HFFc6 (cell line): ENCODE results near the gene AQP7. TPM values are rescaled to one million over a fixed set of nuclear protein-coding genes. Genes with fewer than 3 reads are reported as not detected.
"Not testable (repeated sequence)": the region's sequence is repeated elsewhere in the genome, so short reads cannot be mapped to it uniquely, and the experiment has no call there.

Source experiments
- DNase-seq: peaks from one replicate; pipeline ENCODE4 v3.0.0-alpha.2; 2018
- H3K27ac Mint-ChIP-seq: 2 replicates; pipeline ENCODE4 v1.8.0; 2020; ENCODE audit warnings: mild to moderate bottlenecking, mixed read lengths
- H3K27me3 Mint-ChIP-seq: 2 replicates; pipeline ENCODE4 v1.8.0; 2021; ENCODE audit warnings: mild to moderate bottlenecking, moderate library complexity, mixed read lengths; ENCODE audit not compliant: insufficient read depth
- H3K36me3 Mint-ChIP-seq: 2 replicates; pipeline ENCODE4 v1.8.0; 2021; ENCODE audit warnings: low read depth, mixed read lengths
- H3K4me1 Mint-ChIP-seq: 2 replicates; pipeline ENCODE4 v1.8.0; 2020; ENCODE audit warnings: low read depth, mixed read lengths
- H3K4me3 Mint-ChIP-seq: 2 replicates; pipeline ENCODE4 v1.8.0; 2020; ENCODE audit warnings: mild to moderate bottlenecking, moderate library complexity, mixed read lengths
- H3K9me3 Mint-ChIP-seq: 2 replicates; pipeline ENCODE4 v1.8.0; 2020; ENCODE audit warnings: mild to moderate bottlenecking, mixed read lengths
- total RNA-seq, 6 experiments: library from RNA; stranded (reverse); fragmentation: NEBNext Ultra II Directional; extraction: Animal tissue kit (Norgen Biotek cat#: 25700); gene quantifications; 2 replicates in 1 of 6; 3 replicates in 5 of 6; pipeline ENCODE4 v1.2.3, GENCODE V29; 2021
- TF ChIP-seq, protein P1 (sequence below): fragments of 200-600 bp; sonication (generic); IDR thresholded peaks from 2 replicates; pipeline ENCODE4 v1.5.0; 2021; ENCODE audit warnings: antibody characterized with exemption, mild to moderate bottlenecking

AQP7 gene
- total RNA-seq, 6 experiments from 2014 or later, result not detected

DNA sequence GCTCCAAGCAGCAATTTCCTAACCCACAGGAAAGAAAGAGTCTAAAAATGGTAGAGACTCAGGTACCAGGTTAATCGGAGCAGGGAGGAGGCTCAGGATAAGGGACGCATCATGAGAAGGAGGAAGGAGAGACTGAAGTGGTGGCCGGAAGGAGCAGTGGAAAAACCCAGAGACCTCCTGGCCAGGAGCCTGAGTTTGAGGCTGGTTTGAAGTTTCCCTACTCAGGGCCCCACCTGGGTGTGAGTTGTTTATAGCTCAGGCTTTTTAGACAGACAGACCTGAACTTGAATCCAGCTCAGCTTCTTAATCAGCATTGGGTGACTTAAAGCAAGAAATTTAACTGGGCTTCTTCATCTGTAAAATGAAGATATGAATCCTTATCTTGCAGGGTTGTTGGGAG is 11.9 kb upstream of the AQP7 start:
- H3K4me3 Mint-ChIP-seq, result no peak overlapping the region
- H3K9me3 Mint-ChIP-seq, result no peaks in the 10 kb centered on the region
- no peaks in the 10 kb centered on the region for H3K36me3 Mint-ChIP-seq
- peaks cover 11% of the 10 kb centered on the region for H3K27me3 Mint-ChIP-seq
- H3K27ac Mint-ChIP-seq, result no peak overlapping the region
- no peak for DNase-seq
- peaks cover 8% of the 10 kb centered on the region for H3K4me1 Mint-ChIP-seq
- TF ChIP-seq, protein P1, sequence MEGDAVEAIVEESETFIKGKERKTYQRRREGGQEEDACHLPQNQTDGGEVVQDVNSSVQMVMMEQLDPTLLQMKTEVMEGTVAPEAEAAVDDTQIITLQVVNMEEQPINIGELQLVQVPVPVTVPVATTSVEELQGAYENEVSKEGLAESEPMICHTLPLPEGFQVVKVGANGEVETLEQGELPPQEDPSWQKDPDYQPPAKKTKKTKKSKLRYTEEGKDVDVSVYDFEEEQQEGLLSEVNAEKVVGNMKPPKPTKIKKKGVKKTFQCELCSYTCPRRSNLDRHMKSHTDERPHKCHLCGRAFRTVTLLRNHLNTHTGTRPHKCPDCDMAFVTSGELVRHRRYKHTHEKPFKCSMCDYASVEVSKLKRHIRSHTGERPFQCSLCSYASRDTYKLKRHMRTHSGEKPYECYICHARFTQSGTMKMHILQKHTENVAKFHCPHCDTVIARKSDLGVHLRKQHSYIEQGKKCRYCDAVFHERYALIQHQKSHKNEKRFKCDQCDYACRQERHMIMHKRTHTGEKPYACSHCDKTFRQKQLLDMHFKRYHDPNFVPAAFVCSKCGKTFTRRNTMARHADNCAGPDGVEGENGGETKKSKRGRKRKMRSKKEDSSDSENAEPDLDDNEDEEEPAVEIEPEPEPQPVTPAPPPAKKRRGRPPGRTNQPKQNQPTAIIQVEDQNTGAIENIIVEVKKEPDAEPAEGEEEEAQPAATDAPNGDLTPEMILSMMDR, result no peak

DNA sequence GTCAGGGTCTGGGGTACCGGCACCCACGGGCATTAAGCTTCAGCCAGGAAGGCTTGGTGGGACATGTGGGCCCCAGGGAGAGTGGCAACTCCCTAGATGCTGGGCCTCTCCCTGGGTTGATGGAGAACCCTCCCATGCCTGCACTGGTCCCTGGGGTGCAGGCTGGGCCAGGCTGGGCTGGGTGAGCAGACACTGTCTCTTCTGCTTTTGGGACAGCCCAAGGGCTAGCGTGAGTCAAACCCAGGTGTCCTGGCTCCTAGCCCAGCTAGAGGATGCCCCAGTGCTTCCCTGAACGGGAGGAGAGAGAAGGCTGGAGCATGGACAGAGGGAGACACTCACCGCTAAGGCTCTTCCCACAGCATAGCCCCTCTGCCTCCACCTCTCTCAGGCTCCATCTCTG is 5.7 kb upstream of the AQP7 start:
- no peak overlapping the region for H3K27ac Mint-ChIP-seq
- no peaks in the 10 kb centered on the region for H3K9me3 Mint-ChIP-seq
- TF ChIP-seq, protein P1, result no peak
- no peaks in the 10 kb centered on the region for H3K36me3 Mint-ChIP-seq
- DNase-seq, result no peak
- no peaks in the 10 kb centered on the region for H3K4me1 Mint-ChIP-seq
- peaks cover 28% of the 10 kb centered on the region for H3K27me3 Mint-ChIP-seq
- no peak overlapping the region for H3K4me3 Mint-ChIP-seq

DNA sequence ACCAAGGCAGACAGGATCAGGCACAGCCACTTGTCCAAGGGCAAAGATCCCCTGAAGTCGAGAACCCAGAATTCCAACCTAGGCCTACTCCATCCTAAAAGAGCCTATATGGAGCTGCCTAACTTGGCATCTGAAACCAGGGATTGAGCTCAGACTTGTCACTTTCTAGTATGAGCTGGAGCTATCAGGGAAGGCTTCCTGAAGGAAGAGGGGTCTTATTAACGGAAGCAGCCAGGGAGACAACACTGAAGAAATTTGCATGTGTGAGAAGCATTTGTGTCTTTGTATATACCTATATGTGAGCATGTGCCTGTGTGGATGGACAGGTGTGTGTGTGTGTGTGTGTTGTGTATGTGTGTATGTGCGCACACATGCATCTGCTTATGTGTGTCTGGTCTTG is 4.7 kb upstream of the AQP7 start:
- H3K9me3 Mint-ChIP-seq, result no peaks in the 10 kb centered on the region

DNA sequence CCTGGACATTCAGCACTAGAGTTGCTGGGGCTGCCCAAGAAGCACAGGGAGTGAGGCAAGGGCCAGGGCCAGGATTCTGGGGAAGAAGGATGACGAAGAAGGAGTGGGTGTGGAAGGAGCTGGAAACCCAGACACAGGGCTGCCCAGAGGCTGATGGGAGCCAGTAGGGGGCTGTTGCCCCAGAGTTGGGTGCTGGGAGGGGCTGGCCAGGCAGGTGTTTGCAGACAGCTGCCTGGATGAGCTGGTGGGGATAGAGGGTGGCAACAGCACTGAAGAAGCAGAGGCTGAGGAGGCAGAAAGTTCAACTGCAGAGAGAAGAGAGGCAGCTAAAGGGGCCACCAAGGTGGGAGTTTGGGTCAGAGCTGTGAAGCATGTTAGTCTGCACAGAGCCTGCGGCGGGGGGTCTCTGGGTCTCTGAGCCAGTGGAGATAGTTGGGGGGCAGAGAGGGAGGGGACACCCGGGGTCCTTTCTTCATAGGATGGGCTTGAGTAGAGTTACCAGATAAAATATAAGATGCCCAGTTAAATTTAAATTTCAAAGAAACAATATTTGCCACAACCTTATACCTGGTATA is 2.5 kb upstream of the AQP7 start:
- Mint-ChIP-seq H3K36me3 (no peaks in the 10 kb centered on the region), H3K27ac (no peak overlapping the region), H3K4me1 (no peaks in the 10 kb centered on the region), H3K9me3 (no peaks in the 10 kb centered on the region), H3K4me3 (no peak overlapping the region), H3K27me3 (peaks cover 37% of the 10 kb centered on the region)
- no peak for DNase-seq
- TF ChIP-seq, protein P1, result no peak

More for the DNA sequence above, 4.7 kb upstream of the AQP7 start:
- Mint-ChIP-seq H3K36me3 (no peaks in the 10 kb centered on the region), H3K4me3 (no peak overlapping the region), H3K4me1 (no peaks in the 10 kb centered on the region), H3K27me3 (peaks cover 34% of the 10 kb centered on the region), H3K27ac (no peak overlapping the region)
- no peak for DNase-seq
- TF ChIP-seq, protein P1, result no peak

DNA sequence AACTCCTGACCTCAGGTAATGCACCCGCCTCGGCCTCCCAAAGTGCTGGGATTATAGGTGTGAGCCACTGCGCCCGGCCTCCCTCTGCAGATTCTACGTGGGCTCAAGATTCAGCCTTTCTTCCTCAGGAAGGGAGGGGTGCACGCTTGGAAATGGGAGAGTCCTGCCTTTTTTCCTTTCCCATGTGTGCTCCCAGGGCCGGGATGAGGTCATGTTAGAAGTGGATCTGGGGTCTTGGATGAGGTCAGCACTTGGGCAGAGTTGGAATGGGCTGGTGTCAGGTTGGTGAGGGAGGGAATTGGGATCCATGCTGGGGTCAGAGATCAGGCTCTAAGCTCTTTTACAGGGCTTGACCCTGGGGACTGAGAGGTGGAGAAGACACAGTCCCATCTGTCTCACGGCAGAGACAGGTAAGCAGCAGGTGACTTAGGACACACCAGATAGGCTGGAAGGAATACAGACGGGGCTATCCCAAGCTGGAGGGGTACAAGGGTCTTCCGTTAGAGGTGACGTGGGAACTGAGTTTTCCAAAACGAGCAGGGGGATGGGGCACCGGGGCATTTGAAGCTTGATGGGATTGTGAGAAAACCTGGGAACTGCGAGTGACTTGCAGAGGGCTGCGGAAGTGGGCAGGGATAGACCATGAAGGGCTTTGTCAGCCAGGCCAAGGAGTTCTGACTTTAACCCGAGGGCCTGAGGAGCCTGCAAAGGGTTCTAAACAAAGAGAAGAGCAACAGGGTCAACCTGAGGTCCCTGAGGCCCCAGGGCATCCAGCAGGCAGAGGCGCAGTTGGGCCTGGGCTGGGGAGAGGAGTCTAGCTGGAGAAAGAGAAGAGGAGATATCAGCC is 1.8 kb upstream of the AQP7 start:
- Mint-ChIP-seq H3K27me3 (peaks cover 43% of the 10 kb centered on the region), H3K9me3 (no peaks in the 10 kb centered on the region), H3K4me1 (no peaks in the 10 kb centered on the region), H3K4me3 (no peak overlapping the region), H3K36me3 (no peaks in the 10 kb centered on the region), H3K27ac (no peak overlapping the region)
- TF ChIP-seq, protein P1, result no peak
- DNase-seq, result no peak

DNA sequence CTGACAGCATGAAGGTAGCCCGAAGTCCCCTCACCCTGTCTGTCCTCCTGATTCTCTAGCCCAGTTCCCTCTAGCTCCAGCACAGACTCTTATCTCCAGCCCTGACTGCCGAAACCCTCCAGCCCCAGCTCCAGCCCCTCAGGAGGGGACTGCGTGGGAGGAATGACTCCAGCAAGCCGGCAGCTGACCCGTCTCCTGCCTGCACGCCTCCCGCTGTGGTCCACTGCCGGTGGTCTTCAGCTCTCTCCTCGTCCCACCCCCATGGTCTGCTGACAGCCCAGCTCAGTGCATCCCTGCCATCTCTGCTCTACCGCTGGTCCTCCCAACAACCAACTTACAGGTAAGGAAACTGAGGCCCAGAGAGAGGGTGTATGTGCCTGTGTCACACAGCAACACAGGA is 559 bp downstream of the AQP7 start:
- H3K9me3 Mint-ChIP-seq, H3K4me1 Mint-ChIP-seq, DNase-seq, H3K36me3 Mint-ChIP-seq, H3K27ac Mint-ChIP-seq, H3K4me3 Mint-ChIP-seq: not testable (repeated sequence)
- peaks cover 38% of the 10 kb centered on the region for H3K27me3 Mint-ChIP-seq

DNA sequence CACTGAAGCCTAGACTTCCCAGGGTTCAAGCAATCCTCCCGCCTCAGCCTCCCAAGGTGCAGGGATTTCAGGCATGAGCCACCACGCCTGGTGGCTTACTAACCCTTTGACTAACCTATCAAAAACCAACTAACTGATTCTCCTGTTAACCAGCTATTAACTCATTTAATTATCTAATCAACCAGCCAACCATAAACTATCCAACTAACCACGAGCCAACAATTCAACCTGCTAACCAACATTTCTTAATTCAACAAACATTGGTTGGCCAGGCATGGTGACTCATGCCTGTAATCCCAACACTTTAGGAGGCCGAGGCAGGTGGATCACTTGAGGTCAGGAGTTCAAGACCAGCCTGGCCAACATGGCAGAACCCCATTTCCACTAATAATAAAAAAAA is 3.3 kb downstream of the AQP7 start:
- H3K36me3 Mint-ChIP-seq, H3K4me3 Mint-ChIP-seq, H3K9me3 Mint-ChIP-seq, H3K4me1 Mint-ChIP-seq, DNase-seq, H3K27ac Mint-ChIP-seq: not testable (repeated sequence)
- peaks cover 34% of the 10 kb centered on the region for H3K27me3 Mint-ChIP-seq

DNA sequence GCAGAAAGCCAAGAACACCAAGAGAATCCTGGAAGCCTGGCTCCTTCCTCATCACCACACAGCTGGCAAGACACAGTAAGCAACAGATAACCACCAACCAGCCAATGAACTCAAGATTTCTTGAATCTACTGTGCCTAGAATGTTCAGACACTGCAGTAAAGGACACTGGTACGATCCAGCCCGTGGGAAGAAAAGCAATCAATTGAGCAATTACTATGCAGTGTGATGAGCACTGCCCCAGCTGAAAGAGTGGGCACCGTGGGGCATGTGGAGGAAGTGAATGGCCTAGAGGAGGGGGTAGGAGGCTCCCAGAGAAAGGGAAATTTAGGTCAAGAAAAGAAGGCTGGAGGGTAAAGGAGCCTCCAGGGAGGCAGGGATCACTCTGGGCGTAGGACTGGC is 4.6 kb downstream of the AQP7 start:
- not testable (repeated sequence) for H3K36me3 Mint-ChIP-seq, H3K9me3 Mint-ChIP-seq, H3K27ac Mint-ChIP-seq, H3K4me1 Mint-ChIP-seq, DNase-seq, H3K4me3 Mint-ChIP-seq
- peaks cover 34% of the 10 kb centered on the region for H3K27me3 Mint-ChIP-seq
